ENCODE data around the gene BMPER.

BMPER gene

GRCh38 chr7:34064519-34065158 is 159.3 kb downstream of the BMPER start:
- no peak for DNase-seq (ENCODE audit: low spot score)

GRCh38 chr7:34066411-34066810 is 161.1 kb downstream of the BMPER start:
- no peak for DNase-seq (ENCODE audit: low spot score)

- no peak for DNase-seq (ENCODE audit: low spot score)
These were observed 161.9 kb downstream of the BMPER start for GRCh38 chr7:34067005-34067778.

- DNase-seq (ENCODE audit: low spot score) = no peak
These were observed 164.3 kb downstream of the BMPER start for GRCh38 chr7:34069676-34070075.

GRCh38 chr7:34070511-34071323 is 165.4 kb downstream of the BMPER start:
- DNase-seq (ENCODE audit: low spot score) = no peak

DNA sequence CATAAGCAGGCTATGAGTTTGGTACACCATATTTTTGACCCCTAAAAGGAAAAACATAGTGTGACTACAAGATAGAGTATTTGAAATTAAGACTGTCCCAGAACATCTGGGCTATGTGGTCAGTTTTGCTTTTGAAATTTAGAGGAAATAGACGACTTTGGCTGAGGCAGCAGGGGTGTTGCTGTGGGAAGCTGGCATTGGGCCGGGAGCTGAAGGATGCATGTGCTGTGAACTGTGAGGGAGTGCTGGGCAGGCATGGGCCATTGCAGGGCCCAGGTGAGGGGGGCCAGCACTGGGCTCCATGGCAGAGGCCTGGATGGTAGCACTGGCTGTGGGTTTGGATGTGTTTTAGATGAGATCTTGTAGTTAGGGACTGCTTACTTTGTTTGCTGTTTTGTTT is 168.3 kb downstream of the BMPER start:
- DNase-seq (ENCODE audit: low spot score) = no peak

GRCh38 chr7:34074421-34074820 is 169.1 kb downstream of the BMPER start:
- no peak for DNase-seq (ENCODE audit: low spot score)

DNA sequence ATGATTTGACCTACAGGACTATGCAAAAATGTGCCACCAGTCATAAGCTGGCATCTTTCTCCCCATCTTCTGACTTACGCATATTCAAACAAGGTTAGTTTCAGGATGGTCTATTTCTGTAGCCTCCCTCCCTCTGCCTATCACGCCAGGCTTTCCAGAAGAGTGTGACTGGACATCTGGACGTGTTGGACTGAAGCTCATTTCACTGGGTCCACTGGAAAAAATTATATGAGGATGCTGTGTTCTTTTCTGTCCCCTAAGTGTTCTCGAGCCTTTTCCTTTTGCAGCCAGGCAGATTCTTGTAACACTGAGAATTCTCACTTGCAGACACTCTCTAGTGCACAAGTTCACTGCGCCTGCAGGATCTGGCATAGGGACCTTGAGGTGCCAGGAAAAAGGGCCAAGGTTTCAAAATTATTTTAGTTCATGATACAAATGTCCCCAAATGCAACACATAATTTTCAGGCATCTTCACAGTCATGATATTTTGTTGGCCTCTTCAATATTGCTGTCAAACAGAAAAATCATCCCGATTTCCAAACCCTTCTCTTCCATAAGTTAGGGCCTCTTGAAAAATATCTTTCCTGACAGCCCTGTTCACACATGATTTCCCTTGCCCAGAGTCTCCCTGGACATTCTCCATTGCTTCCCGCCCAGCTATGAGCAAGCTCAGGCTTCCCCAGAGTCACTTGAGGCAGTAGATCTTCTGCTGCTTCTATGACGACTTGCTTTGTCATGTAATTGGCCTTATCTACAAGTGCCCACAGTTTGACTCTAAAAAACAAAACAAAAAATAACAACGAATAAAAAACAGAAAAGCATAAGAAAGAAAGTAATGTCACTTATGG is 170.4 kb downstream of the BMPER start:
- DNase-seq (ENCODE audit: low spot score) = no peak

DNA sequence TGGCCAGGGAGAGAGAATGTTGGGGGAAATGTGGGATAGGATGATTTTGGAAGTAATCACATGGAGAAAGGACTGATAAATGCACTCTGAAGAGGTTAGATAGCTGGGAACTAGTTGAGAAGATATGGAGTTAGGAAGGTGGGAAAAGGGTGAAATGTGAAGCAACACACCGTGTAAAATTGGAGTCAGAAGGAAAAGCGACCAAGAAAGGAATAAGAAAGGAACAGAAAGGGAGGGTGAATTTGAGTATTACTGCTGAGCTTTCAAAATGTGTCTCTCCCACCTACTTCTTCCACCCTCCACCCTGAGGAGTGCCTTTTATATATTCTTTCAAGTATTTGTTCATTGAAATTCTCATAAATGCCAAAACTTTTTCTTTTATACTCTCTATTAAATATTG is 171.8 kb downstream of the BMPER start:
- no peak for DNase-seq (ENCODE audit: low spot score)

- DNase-seq (ENCODE audit: low spot score) = no peak
These were observed 173.5 kb downstream of the BMPER start for GRCh38 chr7:34078864-34079263.

DNA sequence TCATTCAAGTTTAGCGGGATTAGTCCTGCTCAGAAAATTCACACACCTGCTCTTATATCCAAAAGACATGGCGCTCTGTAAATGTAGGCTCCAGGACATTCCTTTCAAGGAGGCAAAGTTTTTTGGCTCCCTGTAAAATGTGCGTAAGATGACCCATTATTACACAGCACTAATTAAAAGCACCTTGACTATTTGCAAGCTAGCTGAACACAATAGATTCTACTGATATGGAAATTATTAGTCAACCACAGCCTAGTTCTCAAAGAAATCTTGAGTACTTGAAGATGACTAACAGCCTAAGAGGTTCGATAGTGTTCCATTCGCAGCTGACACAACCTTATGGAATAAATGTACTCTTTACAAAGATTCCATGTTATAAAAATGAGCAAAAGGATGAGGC is 175.2 kb downstream of the BMPER start:
- DNase-seq (ENCODE audit: low spot score) = no peak

GRCh38 chr7:34081935-34082334 is 176.6 kb downstream of the BMPER start:
- no peak for DNase-seq (ENCODE audit: low spot score)

- no peak for DNase-seq (ENCODE audit: low spot score)
These were observed 178.1 kb downstream of the BMPER start for GRCh38 chr7:34083440-34083839.

DNA sequence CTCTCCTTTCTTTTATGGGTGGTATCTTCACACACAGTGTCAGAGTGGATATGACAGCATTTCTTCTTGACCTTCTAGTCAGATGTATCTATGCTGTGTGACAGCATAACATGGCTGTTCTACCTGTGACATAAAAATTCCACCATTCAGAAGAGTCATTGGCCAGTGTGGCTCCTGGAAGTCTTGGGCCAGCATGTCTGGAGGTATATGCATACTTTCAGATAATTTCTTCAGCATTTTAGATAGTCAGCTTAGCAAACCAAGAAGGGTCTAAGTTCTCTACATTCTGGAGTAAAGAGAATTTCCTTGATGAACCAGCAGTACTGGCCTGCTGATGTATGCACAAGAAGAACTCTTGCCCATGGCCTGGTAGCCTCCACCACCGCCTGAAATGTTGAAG is 179.3 kb downstream of the BMPER start:
- DNase-seq (ENCODE audit: low spot score) = no peak

DNA sequence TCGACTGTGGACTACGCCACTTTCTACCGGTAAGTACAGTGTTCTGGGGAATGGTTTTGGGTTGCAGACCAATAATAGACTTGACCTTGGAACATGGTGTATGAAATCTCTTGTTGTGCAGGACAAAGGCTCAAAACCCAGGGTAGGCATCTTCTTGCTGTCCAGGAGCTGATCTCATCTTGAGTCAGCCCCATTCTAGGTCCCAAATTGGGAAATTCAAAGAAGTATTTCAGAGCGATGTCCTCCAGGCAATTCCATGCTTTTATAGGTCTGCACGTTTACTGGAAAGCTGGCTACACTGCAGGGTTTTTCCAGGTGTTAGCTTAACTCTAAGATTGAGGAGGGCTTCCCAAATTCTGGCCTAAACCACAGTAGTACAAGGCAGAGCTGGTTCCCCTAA is 180.7 kb downstream of the BMPER start:
- DNase-seq (ENCODE audit: low spot score) = no peak

DNA sequence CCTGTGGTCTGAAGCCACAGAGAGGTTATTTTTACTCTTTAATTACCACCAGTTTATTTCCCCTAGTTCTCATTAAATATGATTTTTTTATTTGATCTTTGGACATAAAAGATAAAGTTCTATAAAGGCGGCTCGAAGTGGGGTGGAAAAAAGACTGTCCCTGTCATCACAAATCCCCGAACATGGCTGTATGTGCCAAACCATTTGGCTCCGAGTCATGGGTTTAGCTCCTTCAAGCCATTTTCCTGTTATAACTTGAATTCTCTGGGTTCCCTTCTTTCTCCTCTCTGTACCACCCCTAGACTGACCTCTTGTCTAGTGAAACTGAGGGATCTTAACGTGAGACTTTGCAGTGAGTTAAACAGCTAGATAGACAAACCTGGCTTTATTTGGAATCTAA is 181.6 kb downstream of the BMPER start:
- no peak for DNase-seq (ENCODE audit: low spot score)

- DNase-seq (ENCODE audit: low spot score) = no peak
These were observed 182.9 kb downstream of the BMPER start for GRCh38 chr7:34087892-34088891.

DNA sequence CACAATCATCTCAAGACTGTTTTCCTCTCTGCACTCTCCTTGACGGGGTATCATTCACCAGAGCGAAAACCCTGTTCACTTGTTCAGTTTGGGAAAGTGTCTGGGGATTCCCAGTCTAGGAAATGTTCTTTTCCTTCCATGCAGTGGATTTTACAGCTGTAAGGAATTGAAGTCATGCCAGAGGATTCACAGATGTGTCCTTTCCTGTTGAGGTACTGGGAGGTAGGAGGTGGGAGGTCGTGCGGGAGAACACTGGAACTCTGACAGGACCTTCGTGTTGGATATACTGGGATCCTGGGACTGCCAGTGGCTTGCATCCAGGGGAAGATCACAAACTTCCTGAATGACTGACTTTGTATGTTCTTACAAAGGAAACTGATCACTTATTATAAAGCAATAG is 185.5 kb downstream of the BMPER start:
- DNase-seq (ENCODE audit: low spot score) = no peak

DNA sequence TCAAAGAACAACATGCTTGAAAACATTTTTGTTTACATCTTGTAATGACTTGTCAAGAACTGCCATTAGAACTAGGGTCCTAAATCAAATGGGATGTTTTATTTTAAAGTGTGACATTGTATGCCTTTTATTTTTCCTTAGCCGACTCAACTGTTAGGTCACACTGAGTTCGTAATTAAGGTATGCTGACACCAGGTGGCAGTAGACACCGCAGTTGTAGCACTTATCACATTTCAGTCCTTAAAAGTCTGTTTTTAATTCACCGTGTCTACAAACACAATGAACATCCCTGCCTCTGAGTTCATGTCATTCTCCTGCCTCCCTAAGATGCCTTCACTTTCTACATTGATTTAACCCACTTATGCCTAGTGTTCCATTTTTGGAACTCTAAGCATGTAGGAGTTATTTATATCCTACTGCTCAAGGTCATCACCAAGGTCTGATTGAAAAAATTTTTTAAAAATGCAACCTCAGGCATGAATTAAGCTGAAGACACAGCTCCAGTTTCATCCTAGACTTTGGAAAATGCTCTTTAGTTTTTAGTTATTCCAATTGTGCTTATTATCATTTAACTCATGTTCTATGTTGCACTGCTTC is 186.1 kb downstream of the BMPER start:
- no peak for DNase-seq (ENCODE audit: low spot score)

DNA sequence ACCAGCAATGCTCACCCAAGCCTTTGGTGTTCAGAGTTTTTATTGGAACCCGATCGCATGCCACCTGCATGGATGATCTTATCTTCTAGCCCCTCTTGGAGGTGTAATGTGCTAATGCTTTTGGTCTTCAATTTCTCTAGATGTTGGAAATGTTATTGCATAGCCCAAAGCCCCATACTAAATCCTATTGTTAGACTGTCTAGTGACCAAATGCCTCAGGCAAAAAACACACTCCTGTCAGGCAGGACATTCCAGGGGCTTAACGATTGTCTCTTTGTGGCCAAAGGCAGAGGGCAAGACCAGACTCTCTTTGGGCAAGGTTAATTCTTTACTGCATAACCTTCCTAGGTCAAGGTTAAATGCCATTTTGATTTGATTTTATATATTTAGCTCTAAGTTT is 187.9 kb downstream of the BMPER start:
- no peak for DNase-seq (ENCODE audit: low spot score)

Data from hematopoietic multipotent progenitor cell treated with erythropoietin and hydrocortisone succinate and interleukin-3 and kit ligand, for 15 days (in vitro differentiated cells).